Esophagus muscularis mucosa (tissue), 4 donors: ENCODE results near the gene NUP155. TPM values are rescaled to one million over a fixed set of nuclear protein-coding genes. Genes with fewer than 3 reads are reported as not detected.

Experiments used
- DNase-seq: peaks from one replicate; pipeline ENCODE4 v3.0.0-alpha.2; 2017; ENCODE audit errors: extremely low spot score
- H3K27ac ChIP-seq, 4 donors: fragments of 200-600 bp; sonication (generic); replicated peaks in 1 of 4; 1 replicate in 3 of 4; 2 replicates in 1 of 4; pipeline ENCODE4 v1.5.1; 2016 to 2019; ENCODE audit warnings: mild to moderate bottlenecking in 1 of 4
- H3K27me3 ChIP-seq, 4 donors: fragments of 200-600 bp; sonication (generic); one replicate each; pipeline versions ENCODE4 v1.5.1 to v1.6.0; 2016 to 2019
- H3K36me3 ChIP-seq, 4 donors: fragments of 200-600 bp; sonication (generic); one replicate each; pipeline ENCODE4 v1.5.1; 2016 to 2019
- H3K4me1 ChIP-seq, 4 donors: fragments of 200-600 bp; sonication (generic); one replicate each; pipeline ENCODE4 v1.5.1; 2016 to 2019
- H3K4me3 ChIP-seq, 4 donors: fragments of 200-600 bp; sonication (generic); 1 replicate in 2 of 4; 2 replicates in 2 of 4; pipeline ENCODE4 v1.5.1; 2016 to 2019; ENCODE audit warnings: mild to moderate bottlenecking in 4 of 4, moderate library complexity in 1 of 4
- H3K9me3 ChIP-seq, 4 donors: fragments of 200-600 bp; sonication (generic); 1 replicate in 3 of 4; 2 replicates in 1 of 4; pipeline ENCODE4 v1.5.1; 2016 to 2019
- EP300 ChIP-seq: sonication (generic); formaldehyde crosslinking; IDR thresholded peaks from one replicate; pipeline ENCODE4 v1.6.1; 2017; ENCODE audit warnings: antibody characterized with exemption
- POLR2A ChIP-seq: fragments of 450-650 bp; IDR thresholded peaks from one replicate; pipeline ENCODE4 v1.6.1; 2017; ENCODE audit warnings: antibody characterized with exemption, moderate library complexity, mild to moderate bottlenecking, low read depth
- POLR2AphosphoS5 ChIP-seq, 2 donors: sonication (generic); formaldehyde crosslinking; IDR thresholded peaks; one replicate each; pipeline ENCODE4 v1.6.1; 2017; ENCODE audit warnings: antibody characterized with exemption in 2 of 2
- WGBS: methylation state at CpG from one replicate; pipeline ENCODE4 v1.1.5; 2018; 5-methylcytosine and 5-hydroxymethylcytosine counted together
- intact Hi-C: fragments of 100-400 bp; cut with DNase I; formaldehyde crosslinking; loops from one replicate; pipeline ENCODE4 v1.15.1; 2023
- total RNA-seq, 4 donors: library from RNA; depleted of rRNA; stranded (reverse); fragments of >200 nt; gene quantifications; one replicate each; pipeline versions ENCODE4 v1.1.0 to v1.2.1, GENCODE V29; 2016
- TF ChIP-seq, protein P1 (sequence below), 3 experiments: fragments of 200-600 bp in 2 of 3; fragments of 450-650 bp in 1 of 3; sonication (generic) in 2 of 3; IDR thresholded peaks; one replicate each; pipeline ENCODE4 v1.5.1; 2017 to 2019; ENCODE audit warnings: antibody characterized with exemption in 3 of 3, mild to moderate bottlenecking in 2 of 3, moderate library complexity in 1 of 3

NUP155 gene
- total RNA-seq, 4 donors from 2014 or later: 12.2 to 17.1 (median 15.8) TPM

DNA sequence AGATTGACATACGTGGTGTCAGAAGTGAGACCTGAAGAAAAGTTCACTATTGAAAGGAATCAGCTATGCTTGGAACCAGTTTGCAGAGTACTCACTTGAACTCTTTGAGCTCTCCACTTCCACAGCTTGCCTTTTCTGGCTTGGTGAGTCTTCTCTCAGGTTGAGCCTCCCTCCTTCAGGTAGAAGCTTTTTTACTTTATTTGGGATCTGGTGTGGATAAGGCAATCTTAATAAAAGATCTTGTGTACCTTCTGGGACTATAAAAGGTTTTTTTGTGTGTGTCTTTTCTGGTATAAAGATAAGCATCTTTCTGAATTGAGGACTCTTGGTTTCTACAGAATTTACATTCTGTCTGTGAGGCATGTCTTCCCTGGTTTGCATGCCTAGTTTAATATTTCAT lies 116.3 kb downstream of the NUP155 start:
- Histone ChIP-seq H3K4me1 (peaks cover 0 to 13% (median 12%) of the 10 kb centered on the region in 4 donors), H3K27ac (no peak overlapping the region), H3K27me3 (no peaks in the 10 kb centered on the region), H3K36me3 (peaks cover 0 to 7% (median 0%) of the 10 kb centered on the region in 4 donors), H3K4me3 (no peak overlapping the region), H3K9me3 (no peaks in the 10 kb centered on the region)
- DNase-seq: no peak
- WGBS: 97% methylated on average over 1 of the region's 1 CpG
- intact Hi-C loops: no loop called here
- TF ChIP-seq POLR2A: no peak
- no peak for TF ChIP-seq POLR2AphosphoS5 (IDR thresholded peaks at IDR 0.05)
- TF ChIP-seq, protein P1, sequence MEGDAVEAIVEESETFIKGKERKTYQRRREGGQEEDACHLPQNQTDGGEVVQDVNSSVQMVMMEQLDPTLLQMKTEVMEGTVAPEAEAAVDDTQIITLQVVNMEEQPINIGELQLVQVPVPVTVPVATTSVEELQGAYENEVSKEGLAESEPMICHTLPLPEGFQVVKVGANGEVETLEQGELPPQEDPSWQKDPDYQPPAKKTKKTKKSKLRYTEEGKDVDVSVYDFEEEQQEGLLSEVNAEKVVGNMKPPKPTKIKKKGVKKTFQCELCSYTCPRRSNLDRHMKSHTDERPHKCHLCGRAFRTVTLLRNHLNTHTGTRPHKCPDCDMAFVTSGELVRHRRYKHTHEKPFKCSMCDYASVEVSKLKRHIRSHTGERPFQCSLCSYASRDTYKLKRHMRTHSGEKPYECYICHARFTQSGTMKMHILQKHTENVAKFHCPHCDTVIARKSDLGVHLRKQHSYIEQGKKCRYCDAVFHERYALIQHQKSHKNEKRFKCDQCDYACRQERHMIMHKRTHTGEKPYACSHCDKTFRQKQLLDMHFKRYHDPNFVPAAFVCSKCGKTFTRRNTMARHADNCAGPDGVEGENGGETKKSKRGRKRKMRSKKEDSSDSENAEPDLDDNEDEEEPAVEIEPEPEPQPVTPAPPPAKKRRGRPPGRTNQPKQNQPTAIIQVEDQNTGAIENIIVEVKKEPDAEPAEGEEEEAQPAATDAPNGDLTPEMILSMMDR (IDR thresholded peaks at IDR 0.05): no peak
- TF ChIP-seq EP300: no peak

DNA sequence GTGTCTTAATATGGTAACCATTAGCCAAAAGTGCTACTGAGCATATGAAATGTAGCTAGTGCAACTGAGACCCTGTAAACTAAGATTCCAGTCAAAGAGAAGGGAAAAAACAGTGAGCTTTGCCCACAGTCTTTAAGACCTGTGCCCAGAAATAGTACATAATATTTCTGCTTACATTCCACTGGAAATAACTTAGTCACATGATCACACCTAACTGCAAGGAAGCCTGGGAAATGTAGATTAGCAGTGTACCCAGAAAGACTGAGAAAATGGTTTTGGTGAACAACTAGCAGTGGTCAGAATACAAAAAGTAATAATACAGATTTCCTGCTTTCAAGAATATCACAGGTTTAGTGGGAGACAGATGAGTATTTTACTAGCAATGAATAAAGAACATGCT lies 119.2 kb downstream of the NUP155 start:
- no peaks in the 10 kb centered on the region for H3K9me3 ChIP-seq
- TF ChIP-seq POLR2AphosphoS5 (IDR thresholded peaks at IDR 0.05): no peak
- intact Hi-C loops: no loop called here
- H3K27ac ChIP-seq: no peak overlapping the region
- peaks cover 0 to 7% (median 0%) of the 10 kb centered on the region in 4 donors for H3K36me3 ChIP-seq
- no peak overlapping the region for H3K4me3 ChIP-seq
- H3K4me1 ChIP-seq: peaks cover 9 to 33% (median 32%) of the 10 kb centered on the region in 4 donors
- DNase-seq: no peak
- H3K27me3 ChIP-seq: no peaks in the 10 kb centered on the region

DNA sequence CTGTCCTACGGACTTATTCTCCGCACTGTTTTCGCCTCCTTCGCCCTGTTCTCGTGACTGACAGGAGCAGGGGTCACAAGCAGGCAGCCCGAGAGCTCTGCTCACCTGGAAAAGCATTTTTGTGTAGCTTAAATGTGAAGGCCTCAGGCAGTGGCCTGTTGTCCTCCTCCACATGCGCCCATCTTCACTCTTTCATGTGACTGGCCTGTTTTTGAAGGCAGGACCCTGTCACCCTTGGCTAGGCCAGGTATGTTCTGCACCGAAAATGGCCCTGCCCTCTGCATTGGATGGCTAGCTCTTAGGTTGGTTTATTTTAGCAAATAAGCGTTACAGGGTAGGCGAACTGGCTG lies 121.1 kb downstream of the NUP155 start:
- DNase-seq: no peak
- WGBS: 56% methylated on average over 10 of the region's 10 CpGs
- Histone ChIP-seq H3K36me3 (peaks cover 0 to 7% (median 0%) of the 10 kb centered on the region in 4 donors), H3K9me3 (no peaks in the 10 kb centered on the region), H3K4me3 (peak overlapping the region; percentile 70 to 92 (median 86)), H3K4me1 (peaks cover 9 to 47% (median 46%) of the 10 kb centered on the region in 4 donors), H3K27ac (peak overlapping the region; percentile 91 to 98 (median 95)), H3K27me3 (no peaks in the 10 kb centered on the region)
- TF ChIP-seq EP300: no peak
- no peak for TF ChIP-seq POLR2AphosphoS5 (IDR thresholded peaks at IDR 0.05)
- TF ChIP-seq, protein P1 (IDR thresholded peaks at IDR 0.05): no peak
- TF ChIP-seq POLR2A: no peak
- intact Hi-C loops: loop anchor here (10.0 kb wide), 1 partner anchor 45 kb away; no protein-coding TSS in a partner anchor

DNA sequence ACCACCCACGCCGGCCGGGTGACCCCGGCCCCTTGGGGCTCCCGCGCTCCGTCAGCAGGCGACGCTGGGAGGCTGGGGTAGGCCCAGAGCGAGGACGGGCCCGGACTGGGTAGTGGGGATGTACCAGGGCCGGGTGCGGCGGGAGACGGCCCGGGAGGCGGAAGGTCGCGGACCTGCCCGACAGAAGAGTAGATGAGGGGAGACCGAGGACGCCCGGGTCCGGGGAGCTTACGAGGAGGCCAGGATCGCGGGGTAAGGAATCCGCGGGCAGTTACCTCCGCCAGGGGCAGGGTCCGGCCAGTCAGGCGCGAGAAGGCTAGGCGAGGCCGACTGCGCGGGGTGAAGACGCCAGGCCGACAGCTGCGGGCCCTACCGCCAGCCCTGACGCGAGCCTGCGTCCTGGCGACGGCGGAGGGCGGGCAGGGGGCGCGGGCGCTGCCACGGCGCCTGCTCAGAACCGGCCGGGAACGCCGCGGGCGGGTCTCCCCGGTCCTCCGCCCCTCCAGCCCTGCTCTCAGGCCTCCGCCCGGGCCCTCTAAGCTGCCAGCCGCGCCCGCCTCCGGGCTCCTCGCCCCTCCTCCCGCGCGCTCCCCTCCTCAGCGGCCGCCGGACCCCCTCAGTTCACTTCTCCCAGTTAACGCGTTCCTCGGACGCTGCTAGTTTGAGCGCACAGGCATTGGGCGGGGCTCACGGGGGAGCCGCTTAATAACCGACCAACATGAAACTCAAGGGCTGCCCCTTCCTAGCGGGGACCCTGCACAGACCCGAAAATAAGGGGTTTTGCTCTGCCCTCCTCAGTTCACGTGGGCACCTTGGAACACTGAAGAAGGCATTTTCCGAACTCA lies 121.7 kb downstream of the NUP155 start, which contains the start of gene CPLANE1:
Gene CPLANE1 (minus strand): TSS at position 407 of the 845 bp plus-strand sequence. CDS start 1,678 bp downstream, outside the sequence.
- TF ChIP-seq POLR2AphosphoS5 (IDR thresholded peaks at IDR 0.05) (peak; percentile 49 to 78), POLR2A (no peak), EP300 (no peak)
- TF ChIP-seq, protein P1 (IDR thresholded peaks at IDR 0.05): peak in 1 of 3 experiments; percentile 11
- peak; percentile 93 for DNase-seq
- H3K36me3 ChIP-seq: peaks cover 0 to 1% (median under 1%) of the 10 kb centered on the region in 4 donors
- H3K4me3 ChIP-seq: peak within 1 kb of the TSS; percentile 70 to 92 (median 86)
- peak within 1 kb of the TSS; percentile 91 to 98 (median 95) for H3K27ac ChIP-seq
- 1% methylated on average over 42 of the region's 88 CpGs for WGBS
- peaks cover 9 to 47% (median 46%) of the 10 kb centered on the region in 4 donors for H3K4me1 ChIP-seq
- intact Hi-C loops: loop anchor here (10.0 kb wide), 1 partner anchor 46 kb away; no protein-coding TSS in a partner anchor
- no peaks in the 10 kb centered on the region for H3K9me3 ChIP-seq
- H3K27me3 ChIP-seq: no peaks in the 10 kb centered on the region

DNA sequence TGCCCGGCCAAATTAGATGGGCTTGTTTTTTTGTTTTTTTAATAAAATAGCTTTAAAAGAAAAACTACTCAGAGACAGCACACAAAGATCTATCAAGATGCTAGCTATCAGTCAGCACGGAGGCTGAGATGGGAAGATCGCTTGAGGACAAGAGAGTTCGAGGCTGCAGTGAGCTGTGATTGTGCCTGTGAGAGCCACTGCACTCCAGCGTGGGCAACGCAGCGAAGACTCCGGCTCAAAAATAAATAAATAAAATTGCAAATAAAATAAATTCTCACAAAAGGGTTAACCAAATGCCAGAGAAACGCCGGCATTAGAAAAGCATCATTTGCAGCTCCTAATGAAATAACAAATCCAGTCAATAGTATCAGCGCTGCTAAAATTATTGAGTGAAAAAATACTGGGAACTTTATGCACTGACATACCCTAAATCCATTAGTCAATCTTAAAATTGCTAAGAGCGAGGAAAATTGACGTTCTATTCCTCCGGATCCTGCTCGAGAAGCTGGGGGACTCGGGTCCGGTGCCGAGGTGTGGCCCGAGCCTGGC lies 122.4 kb downstream of the NUP155 start:
- peak overlapping the region; percentile 91 to 98 (median 95) for H3K27ac ChIP-seq
- H3K9me3 ChIP-seq: no peaks in the 10 kb centered on the region
- peaks cover 0 to 7% (median 0%) of the 10 kb centered on the region in 4 donors for H3K36me3 ChIP-seq
- TF ChIP-seq POLR2AphosphoS5 (IDR thresholded peaks at IDR 0.05) (no peak), EP300 (no peak), POLR2A (no peak)
- TF ChIP-seq, protein P1 (IDR thresholded peaks at IDR 0.05): no peak
- peaks cover 9 to 47% (median 46%) of the 10 kb centered on the region in 4 donors for H3K4me1 ChIP-seq
- peak overlapping the region; percentile 70 to 92 (median 86) for H3K4me3 ChIP-seq
- intact Hi-C loops: loop anchor here (10.0 kb wide), 1 partner anchor 46 kb away; no protein-coding TSS in a partner anchor
- H3K27me3 ChIP-seq: no peaks in the 10 kb centered on the region
- DNase-seq: no peak
- WGBS: 6% methylated on average over 15 of the region's 19 CpGs
